PFSK-1 (cell line): ENCODE results near the gene PHYHD1.

Source experiments
- FOXP2 ChIP-seq: optimal IDR thresholded peaks from 2 replicates; pipeline ENCODE3; 2011; ENCODE audit warnings: borderline replicate concordance, control low read depth, inconsistent platforms; ENCODE audit not compliant: insufficient read depth; ENCODE audit errors: extremely low read length, extremely low read depth
- POLR2AphosphoS5 ChIP-seq: IDR thresholded peaks from 2 replicates; pipeline ENCODE4 v1.6.1; 2012; ENCODE audit warnings: low read depth, mild to moderate bottlenecking, control low read depth, low read length, moderate library complexity
- REST ChIP-seq, 2 experiments: IDR thresholded peaks; 2 replicates each; pipeline versions ENCODE4 v1.6.1 to v1.8.0; 2011 to 2012; ENCODE audit warnings: low read depth in 2 of 2, low read length in 2 of 2, control low read depth in 1 of 2, inconsistent platforms in 1 of 2, mild to moderate bottlenecking in 1 of 2, moderate library complexity in 1 of 2; ENCODE audit not compliant: insufficient read depth in 1 of 2
- SIN3A ChIP-seq: IDR thresholded peaks from 2 replicates; pipeline ENCODE4 v1.6.1; 2012; ENCODE audit warnings: mild to moderate bottlenecking, low read length, moderate library complexity, borderline replicate concordance; ENCODE audit not compliant: insufficient read depth
- TAF1 ChIP-seq: IDR thresholded peaks from 2 replicates; pipeline ENCODE4 v1.6.1; 2012; ENCODE audit warnings: low read length, control low read depth, borderline replicate concordance; ENCODE audit not compliant: insufficient read depth

DNA sequence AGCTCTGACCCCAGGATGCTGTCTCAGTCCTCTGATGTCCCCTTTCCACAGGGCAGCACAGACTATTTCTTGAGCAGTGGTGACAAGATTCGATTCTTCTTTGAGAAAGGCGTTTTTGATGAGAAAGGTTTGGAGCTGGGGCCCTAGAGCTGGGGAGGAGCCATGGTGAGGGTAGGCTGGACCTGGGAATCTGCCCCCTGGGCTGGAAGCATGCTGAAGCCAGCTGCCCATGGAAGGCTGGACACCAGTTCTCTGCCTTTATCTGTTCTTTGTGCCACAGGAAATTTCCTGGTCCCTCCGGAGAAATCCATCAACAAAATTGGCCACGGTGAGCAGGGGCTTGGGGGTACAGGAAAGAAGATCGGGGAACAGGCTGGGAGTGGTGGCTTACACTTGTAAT, 12.9 kb downstream of the PHYHD1 start:
- no peak for TF ChIP-seq SIN3A
- no peak for TF ChIP-seq TAF1
- TF ChIP-seq FOXP2 = no peak
- no peak for TF ChIP-seq POLR2AphosphoS5
- no peak for TF ChIP-seq REST (IDR thresholded peaks at IDR 0.05; ENCODE audit: insufficient read depth in 1 of 2, low read depth in 2 of 2, low read length in 2 of 2)
